Measurements from ENCODE around the gene PTPRA.

- no peak for TF ChIP-seq CTCF (IDR thresholded peaks at IDR 0.05; ENCODE audit: low read depth, low read length, poor library complexity, severe bottlenecking)
- TF ChIP-seq EZH2phosphoT487 (IDR thresholded peaks at IDR 0.05; ENCODE audit: borderline replicate concordance, low read length): no peak
Measured at GRCh38 chr20:2907519-2907918, 34.2 kb downstream of the PTPRA start.
